H1 (cell line): ENCODE data around the gene TBC1D22A. TPM values are rescaled to one million over a fixed set of nuclear protein-coding genes. Genes with fewer than 3 reads are reported as not detected.

Experiments used
- CTCF ChIA-PET: fragments of 300-600 bp; sonication (Branson Sonifier 250); formaldehyde crosslinking; loops from one replicate; lab custom pipeline; 2021; ENCODE audit not compliant: partially characterized antibody; lab: Charles Lee
- POLR2A ChIA-PET: fragments of 300-600 bp; sonication (Branson Sonifier 250); formaldehyde crosslinking; loops from one replicate; lab custom pipeline; 2021; ENCODE audit warnings: inconsistent platforms; ENCODE audit not compliant: partially characterized antibody; lab: Charles Lee
- DNase-seq, 2 experiments: peaks; one replicate each; pipeline versions ENCODE4 v3.0.0 to v3.0.0-alpha.2; 2010 to 2022; ENCODE audit warnings: low spot score in 2 of 2, low read depth in 1 of 2, mixed read lengths in 1 of 2
- FAIRE-seq: peaks from 2 replicates; lab custom pipeline; 2011; peaks lifted over from hg19 to GRCh38; lab: Jason Lieb, UNC
- H2AFZ ChIP-seq: 2 replicates; pipeline ENCODE4 v1.8.1; 2012; ENCODE audit warnings: low read length, inconsistent platforms
- H2AK5ac ChIP-seq: 2 replicates; pipeline ENCODE4 v1.6.1; 2013; ENCODE audit warnings: low read depth, low read length
- H2BK120ac ChIP-seq: replicated peaks from 2 replicates; pipeline ENCODE3; 2013; ENCODE audit warnings: low read depth, low read length, inconsistent platforms
- H2BK12ac ChIP-seq: 2 replicates; pipeline ENCODE4 v1.6.1; 2013; ENCODE audit warnings: low read depth, low read length
- H2BK15ac ChIP-seq: 2 replicates; pipeline ENCODE4 v1.6.1; 2013; ENCODE audit warnings: low read length
- H2BK20ac ChIP-seq: 2 replicates; pipeline ENCODE4 v1.6.1; 2013; ENCODE audit warnings: low read length
- H2BK5ac ChIP-seq: 2 replicates; pipeline ENCODE4 v1.6.1; 2013; ENCODE audit warnings: low read depth, low read length
- H3K14ac ChIP-seq: 2 replicates; pipeline ENCODE4 v1.6.1; 2013; ENCODE audit warnings: inconsistent platforms; ENCODE audit not compliant: insufficient read length
- H3K18ac ChIP-seq: 2 replicates; pipeline ENCODE4 v1.6.1; 2013; ENCODE audit warnings: low read length; ENCODE audit errors: extremely low read depth
- H3K23ac ChIP-seq: 2 replicates; pipeline ENCODE4 v1.6.1; 2013; ENCODE audit warnings: inconsistent platforms; ENCODE audit not compliant: insufficient read length
- H3K23me2 ChIP-seq: 2 replicates; pipeline ENCODE4 v1.6.1; 2013; ENCODE audit warnings: low read depth, low read length
- H3K27ac ChIP-seq: 2 replicates; pipeline ENCODE4 v1.6.1; 2011; ENCODE audit warnings: low read depth, low read length, inconsistent platforms
- H3K27me3 ChIP-seq, 4 experiments: replicated peaks in 1 of 4; 1 replicate in 1 of 4; 2 replicates in 3 of 4; pipeline versions ENCODE4 v1.6.1 to v1.8.1; 2011 to 2013; ENCODE audit warnings: low read length in 3 of 4, mild to moderate bottlenecking in 3 of 4, inconsistent platforms in 2 of 4, mixed read lengths in 2 of 4, moderate library complexity in 1 of 4; ENCODE audit not compliant: control insufficient read depth in 3 of 4, insufficient read depth in 3 of 4; ENCODE audit errors: extremely low read depth in 1 of 4
- H3K36me3 ChIP-seq, 4 experiments: 2 replicates each; pipeline versions ENCODE4 v1.6.1 to v1.8.1; 2011 to 2013; ENCODE audit warnings: mild to moderate bottlenecking in 4 of 4, low read length in 3 of 4, moderate library complexity in 2 of 4, control low read depth in 1 of 4, inconsistent platforms in 1 of 4; ENCODE audit not compliant: insufficient read depth in 4 of 4, control insufficient read depth in 2 of 4
- H3K4ac ChIP-seq: replicated peaks from 2 replicates; pipeline ENCODE3; 2013; ENCODE audit warnings: low read length, low read depth, mixed read lengths, inconsistent platforms; ENCODE audit not compliant: insufficient read length
- H3K4me1 ChIP-seq, 4 experiments: replicated peaks in 1 of 4; 1 replicate in 1 of 4; 2 replicates in 3 of 4; pipeline versions ENCODE4 v1.6.1 to v1.8.1; 2011 to 2013; ENCODE audit warnings: low read length in 3 of 4, inconsistent platforms in 2 of 4, mixed read lengths in 1 of 4; ENCODE audit not compliant: insufficient read depth in 4 of 4, control insufficient read depth in 3 of 4
- H3K4me2 ChIP-seq, 2 experiments: 2 replicates each; pipeline versions ENCODE4 v1.6.1 to v1.8.1; 2011 to 2013; ENCODE audit warnings: low read depth in 2 of 2, low read length in 2 of 2, control low read depth in 1 of 2, inconsistent platforms in 1 of 2, mild to moderate bottlenecking in 1 of 2; ENCODE audit not compliant: insufficient read depth in 1 of 2
- H3K4me3 ChIP-seq, 4 experiments: fragments of 200-600, 300-600 bp in 1 of 4; sonication (generic), shearing (Covaris generic), sonication (Bioruptor Twin) in 1 of 4; 2 replicates each; pipeline versions ENCODE4 v1.5.1 to v1.8.1; 2011 to 2016; ENCODE audit warnings: low read length in 4 of 4, low read depth in 3 of 4, control low read depth in 2 of 4, inconsistent platforms in 2 of 4, mild to moderate bottlenecking in 2 of 4, mixed read lengths in 1 of 4, moderate library complexity in 1 of 4; ENCODE audit not compliant: insufficient read depth in 2 of 4; ENCODE audit errors: extremely low read depth in 1 of 4
- H3K56ac ChIP-seq: replicated peaks from 2 replicates; pipeline ENCODE3; 2013; ENCODE audit warnings: low read depth, mild to moderate bottlenecking, mixed read lengths, low read length, inconsistent platforms; ENCODE audit not compliant: insufficient read length
- H3K79me1 ChIP-seq: 2 replicates; pipeline ENCODE4 v1.6.1; 2013; ENCODE audit warnings: low read depth, low read length, control low read depth
- H3K79me2 ChIP-seq, 2 experiments: 2 replicates each; pipeline versions ENCODE4 v1.6.1 to v1.8.1; 2012 to 2013; ENCODE audit warnings: low read length in 2 of 2, mild to moderate bottlenecking in 2 of 2, inconsistent platforms in 1 of 2; ENCODE audit not compliant: insufficient read depth in 2 of 2, control insufficient read depth in 1 of 2
- H3K9ac ChIP-seq, 4 experiments: replicated peaks in 1 of 4; 1 replicate in 1 of 4; 2 replicates in 3 of 4; pipeline versions ENCODE4 v1.6.1 to v1.8.1; 2011 to 2013; ENCODE audit warnings: low read depth in 3 of 4, low read length in 3 of 4, control low read depth in 2 of 4, mild to moderate bottlenecking in 2 of 4, moderate library complexity in 2 of 4, inconsistent platforms in 1 of 4; ENCODE audit errors: extremely low read depth in 1 of 4
- H3K9me3 ChIP-seq, 2 experiments: 2 replicates each; pipeline versions ENCODE4 v1.6.1 to v1.8.1; 2012 to 2013; ENCODE audit warnings: mild to moderate bottlenecking in 2 of 2, moderate library complexity in 2 of 2, control low read depth in 1 of 2, inconsistent platforms in 1 of 2, low read depth in 1 of 2, low read length in 1 of 2, mixed read lengths in 1 of 2; ENCODE audit not compliant: insufficient read depth in 2 of 2
- H4K20me1 ChIP-seq, 2 experiments: replicated peaks in 1 of 2; 2 replicates each; pipeline versions ENCODE3 to v1.8.1; 2011 to 2013; ENCODE audit warnings: inconsistent platforms in 2 of 2, low read length in 2 of 2, mild to moderate bottlenecking in 1 of 2; ENCODE audit not compliant: insufficient read depth in 2 of 2, control insufficient read depth in 1 of 2
- H4K5ac ChIP-seq: 2 replicates; pipeline ENCODE4 v1.6.1; 2013; ENCODE audit warnings: low read length, low read depth, mixed read lengths, inconsistent platforms; ENCODE audit not compliant: insufficient read length
- H4K8ac ChIP-seq: 2 replicates; pipeline ENCODE4 v1.8.0; 2013; ENCODE audit warnings: mild to moderate bottlenecking, moderate library complexity, low read length, inconsistent platforms; ENCODE audit not compliant: insufficient read depth; ENCODE audit errors: extremely low read depth
- H4K91ac ChIP-seq: replicated peaks from 2 replicates; pipeline ENCODE3; 2013; ENCODE audit warnings: low read length, mixed read lengths, inconsistent platforms; ENCODE audit not compliant: insufficient read length
- EGR1 ChIP-seq: IDR thresholded peaks from 2 replicates; pipeline ENCODE4 v1.6.1; 2011; ENCODE audit warnings: low read depth, low read length, borderline replicate concordance
- FOSL1 ChIP-seq: IDR thresholded peaks from 2 replicates; pipeline ENCODE4 v1.6.1; 2011; ENCODE audit warnings: mild to moderate bottlenecking, low read depth, low read length, moderate library complexity; ENCODE audit not compliant: insufficient read depth
- HDAC2 ChIP-seq, 2 experiments: fragments of 300-600 bp in 1 of 2; sonication (generic) in 1 of 2; IDR thresholded peaks; 2 replicates each; pipeline ENCODE4 v1.6.1; 2011 to 2012; ENCODE audit warnings: low read depth in 2 of 2, low read length in 2 of 2, mild to moderate bottlenecking in 2 of 2, moderate library complexity in 2 of 2, borderline replicate concordance in 1 of 2, inconsistent platforms in 1 of 2
- JUN ChIP-seq: IDR thresholded peaks from 2 replicates; pipeline ENCODE4 v1.6.1; 2011; ENCODE audit warnings: low read depth, mild to moderate bottlenecking, improper control_type of control experiment, low read length
- MAX ChIP-seq: IDR thresholded peaks from 2 replicates; pipeline ENCODE4 v1.6.1; 2012; ENCODE audit warnings: inconsistent platforms
- RXRA ChIP-seq: IDR thresholded peaks from 2 replicates; pipeline ENCODE4 v1.6.1; 2011; ENCODE audit warnings: low read depth, mild to moderate bottlenecking, low read length, moderate library complexity; ENCODE audit not compliant: insufficient read depth
- YY1 ChIP-seq: IDR thresholded peaks from 2 replicates; pipeline ENCODE4 v1.6.1; 2011; ENCODE audit warnings: low read depth, mild to moderate bottlenecking, low read length
- WGBS, 2 experiments: shearing (Covaris generic) in 1 of 2; methylation state at CpG; one replicate each; pipeline versions ENCODE4 v1.1.6 to v1.1.7; 2013 to 2015; ENCODE audit warnings: low lambda C conversion rate in 2 of 2, mixed read lengths in 2 of 2, inconsistent platforms in 1 of 2, low coverage in 1 of 2, missing lambda C conversion rate in 1 of 2; ENCODE audit not compliant: insufficient replicate concordance in 2 of 2, insufficient coverage in 1 of 2, insufficient read length in 1 of 2; ENCODE audit errors: extremely low coverage in 1 of 2, missing lambda C conversion rate in 1 of 2; 5-methylcytosine and 5-hydroxymethylcytosine counted together
- polyA plus RNA-seq, 7 experiments: library from polyadenylated mRNA; depleted of rRNA in 3 of 7; stranded (reverse) in 5 of 7; unstranded in 2 of 7; fragments of >200 nt in 5 of 7; fragments of 200-250 nt in 2 of 7; gene quantifications; 1 replicate in 5 of 7; 2 replicates in 1 of 7; 4 replicates in 1 of 7; pipeline versions ENCODE4 v1.2.1 to v1.2.3, GENCODE V29; 2011 to 2013; ENCODE audit warnings: missing spikeins in 2 of 7, mixed read lengths in 2 of 7
- total RNA-seq: library from RNA; stranded (reverse); fragmentation: NEBNext Ultra II Directional; extraction: Animal tissue kit (Norgen Biotek cat#: 25700); gene quantifications from 2 replicates; pipeline ENCODE4 v1.2.1, GENCODE V29; 2021

Gene TBC1D22A
- total and polyA plus RNA-seq, 2 of the 8 experiments (the other 6 are each of a cell fraction or from before 2014, with no cell fraction given) = 11.9 to 18.4 TPM

GRCh38 chr22:46972256-46972655, 209.8 kb downstream of the TBC1D22A start:
- H2BK12ac ChIP-seq = no peak overlapping the region
- H3K23me2 ChIP-seq = no peaks in the 10 kb centered on the region
- H4K20me1 ChIP-seq = peaks cover 0 to 2% of the 10 kb centered on the region in 2 experiments
- H3K9me3 ChIP-seq = no peaks in the 10 kb centered on the region
- peaks cover 0 to 6% (median 2%) of the 10 kb centered on the region in 4 experiments; a peak in 5 of 7 replicates for H3K4me1 ChIP-seq
- H3K9ac ChIP-seq = no peak overlapping the region
- no peak overlapping the region for H3K14ac ChIP-seq
- no peak overlapping the region for H2BK20ac ChIP-seq
- H3K56ac ChIP-seq = no peak overlapping the region
- H2AK5ac ChIP-seq = no peak overlapping the region
- H2AFZ ChIP-seq = no peak overlapping the region
- H2BK15ac ChIP-seq = no peak overlapping the region
- no peaks in the 10 kb centered on the region for H3K36me3 ChIP-seq
- no peak overlapping the region for H4K5ac ChIP-seq
- no peak overlapping the region for H4K91ac ChIP-seq
- no peak overlapping the region for H2BK120ac ChIP-seq
- no peak overlapping the region for H3K18ac ChIP-seq
- no peak overlapping the region for H3K27ac ChIP-seq
- H3K4me2 ChIP-seq = no peak overlapping the region
- FAIRE-seq = no peak
- POLR2A ChIA-PET = no interaction called here
- CTCF ChIA-PET = no interaction called here
- H3K79me2 ChIP-seq = no peaks in the 10 kb centered on the region
- H3K4me3 ChIP-seq = no peak overlapping the region
- H3K79me1 ChIP-seq = peaks cover 2% of the 10 kb centered on the region; the same call in 1 of the 2 replicates
- H3K4ac ChIP-seq = no peak overlapping the region
- WGBS, 2 experiments = 80% methylated on average over 7 of the region's 17 CpGs; no CpG with 5 or more reads in 1 of the 2 experiments
- TF ChIP-seq JUN (no peak), EGR1 (no peak), MAX (no peak), FOSL1 (no peak), HDAC2 (IDR thresholded peaks at IDR 0.05; ENCODE audit: borderline replicate concordance in 1 of 2, low read depth in 2 of 2, low read length in 2 of 2) (no peak), RXRA (no peak), YY1 (no peak)
- H4K8ac ChIP-seq = peak overlapping the region; percentile 4; the same call in 1 of the 2 replicates
- H3K27me3 ChIP-seq = no peaks in the 10 kb centered on the region
- H2BK5ac ChIP-seq = no peak overlapping the region
- H3K23ac ChIP-seq = no peak overlapping the region
- DNase-seq = no peak
